ENCODE measurements around the gene CMSS1.

GRCh38 chr3:100106531-100107141 is 289.0 kb downstream of the CMSS1 start:
- TF ChIP-seq ATF3 (IDR thresholded peaks at IDR 0.05) = no peak
- TF ChIP-seq TAF1 (conservative IDR thresholded peaks at IDR 0.05) = no peak
- TF ChIP-seq CTCF (IDR thresholded peaks at IDR 0.05; ENCODE audit: low read depth, low read length, missing input control) = no peak
- TF ChIP-seq REST (IDR thresholded peaks at IDR 0.05) = no peak
- no peak for TF ChIP-seq RXRA (IDR thresholded peaks at IDR 0.05)
- no peak for TF ChIP-seq SP1 (IDR thresholded peaks at IDR 0.05)
- no peak for TF ChIP-seq YY1 (IDR thresholded peaks at IDR 0.05)
- no peak for TF ChIP-seq NR2F2 (IDR thresholded peaks at IDR 0.05)
- TF ChIP-seq EGR1 (IDR thresholded peaks at IDR 0.05; ENCODE audit: low read depth in 2 of 2) = no peak
- TF ChIP-seq FOXA2 (IDR thresholded peaks at IDR 0.05) = no peak
